ENCODE data around the gene FOXJ1.

The FOXJ1 gene

GRCh38 chr17:76123749-76124581 is 17.1 kb downstream of the FOXJ1 start:
- DNase-seq: no peak

- DNase-seq: no peak
These were observed 17.9 kb downstream of the FOXJ1 start for GRCh38 chr17:76123191-76123499.

GRCh38 chr17:76122431-76123190 is 18.4 kb downstream of the FOXJ1 start:
- DNase-seq: no peak

- DNase-seq: no peak
These were observed 19.1 kb downstream of the FOXJ1 start for GRCh38 chr17:76121932-76122430.

GRCh38 chr17:76120658-76121008 is 20.4 kb downstream of the FOXJ1 start:
- no peak for DNase-seq

- no peak for DNase-seq
These were observed 21.4 kb downstream of the FOXJ1 start for GRCh38 chr17:76119409-76120371.

- no peak for DNase-seq
These were observed 25.8 kb downstream of the FOXJ1 start for GRCh38 chr17:76115138-76115754.

- DNase-seq: no peak
These were observed 29.1 kb downstream of the FOXJ1 start for GRCh38 chr17:76111956-76112355.

- DNase-seq: no peak
These were observed 33.5 kb downstream of the FOXJ1 start for GRCh38 chr17:76107509-76107908.

- DNase-seq: no peak
These were observed 34.3 kb downstream of the FOXJ1 start for GRCh38 chr17:76106703-76107102.

- no peak for DNase-seq
These were observed 36.2 kb downstream of the FOXJ1 start for GRCh38 chr17:76104896-76105231.

GRCh38 chr17:76104140-76104895 is 36.7 kb downstream of the FOXJ1 start:
- DNase-seq: no peak

- peak; percentile 88 for DNase-seq
These were observed 37.5 kb downstream of the FOXJ1 start, which contains the start of gene EXOC7 for GRCh38 chr17:76103274-76104139. TSS of gene EXOC7 (minus strand) at chr17:76103787. CDS start at chr17:76103692, 95 bp downstream.

- DNase-seq: no peak
These were observed 38.1 kb downstream of the FOXJ1 start for GRCh38 chr17:76102944-76103273.

- no peak for DNase-seq
These were observed 43.2 kb downstream of the FOXJ1 start for GRCh38 chr17:76097716-76098295.

GRCh38 chr17:76095943-76096342 is 45.1 kb downstream of the FOXJ1 start:
- DNase-seq: no peak

GRCh38 chr17:76094046-76094445 is 47.0 kb downstream of the FOXJ1 start:
- no peak for DNase-seq

- DNase-seq: no peak
These were observed 48.3 kb downstream of the FOXJ1 start for GRCh38 chr17:76092526-76093413.

- DNase-seq: no peak
These were observed 49.3 kb downstream of the FOXJ1 start for GRCh38 chr17:76091526-76092286.
